PFSK-1 (cell line): ENCODE results near the gene TBCD.

Experiments
- FOXP2 ChIP-seq: optimal IDR thresholded peaks from 2 replicates; pipeline ENCODE3; 2011; ENCODE audit warnings: borderline replicate concordance, control low read depth, inconsistent platforms; ENCODE audit not compliant: insufficient read depth; ENCODE audit errors: extremely low read length, extremely low read depth
- POLR2AphosphoS5 ChIP-seq: IDR thresholded peaks from 2 replicates; pipeline ENCODE4 v1.6.1; 2012; ENCODE audit warnings: low read depth, mild to moderate bottlenecking, control low read depth, low read length, moderate library complexity
- REST ChIP-seq, 2 experiments: IDR thresholded peaks; 2 replicates each; pipeline versions ENCODE4 v1.6.1 to v1.8.0; 2011 to 2012; ENCODE audit warnings: low read depth in 2 of 2, low read length in 2 of 2, control low read depth in 1 of 2, inconsistent platforms in 1 of 2, mild to moderate bottlenecking in 1 of 2, moderate library complexity in 1 of 2; ENCODE audit not compliant: insufficient read depth in 1 of 2
- TAF1 ChIP-seq: IDR thresholded peaks from 2 replicates; pipeline ENCODE4 v1.6.1; 2012; ENCODE audit warnings: low read length, control low read depth, borderline replicate concordance; ENCODE audit not compliant: insufficient read depth

GRCh38 chr17:82832881-82833475 lies 81.1 kb downstream of the TBCD start:
- TF ChIP-seq TAF1: no peak
- no peak for TF ChIP-seq REST (IDR thresholded peaks at IDR 0.05; ENCODE audit: insufficient read depth in 1 of 2, low read depth in 2 of 2, low read length in 2 of 2)
- TF ChIP-seq POLR2AphosphoS5: no peak
- TF ChIP-seq FOXP2: no peak
